Measurements from ENCODE around the gene PRKG1.

PRKG1 gene

GRCh38 chr10:51924359-51924758 is 850.1 kb downstream of the PRKG1 start:
- Histone ChIP-seq H3K27me3 (ENCODE audit: control insufficient read depth, insufficient read depth, low read length) (no peaks in the 10 kb centered on the region), H3K9ac (ENCODE audit: low read length) (no peak overlapping the region), H3K4me3 (ENCODE audit: low read length) (no peak overlapping the region), H3K4me1 (ENCODE audit: control insufficient read depth, insufficient read depth, low read length) (no peaks in the 10 kb centered on the region), H3K27ac (ENCODE audit: low read depth, low read length) (no peak overlapping the region), H3K36me3 (ENCODE audit: control insufficient read depth, insufficient read depth, low read length) (no peaks in the 10 kb centered on the region)

- no peak overlapping the region for H3K4me3 ChIP-seq (ENCODE audit: low read length)
- H3K27ac ChIP-seq (ENCODE audit: low read depth, low read length): no peak overlapping the region
- H3K36me3 ChIP-seq (ENCODE audit: control insufficient read depth, insufficient read depth, low read length): no peaks in the 10 kb centered on the region
- H3K4me1 ChIP-seq (ENCODE audit: control insufficient read depth, insufficient read depth, low read length): no peaks in the 10 kb centered on the region
- H3K9ac ChIP-seq (ENCODE audit: low read length): no peak overlapping the region
- H3K27me3 ChIP-seq (ENCODE audit: control insufficient read depth, insufficient read depth, low read length): no peaks in the 10 kb centered on the region
Observed at GRCh38 chr10:51926337-51926736, 852.0 kb downstream of the PRKG1 start.

- no peak overlapping the region for H3K4me3 ChIP-seq (ENCODE audit: low read length)
- H3K36me3 ChIP-seq (ENCODE audit: control insufficient read depth, insufficient read depth, low read length): no peaks in the 10 kb centered on the region
- no peak overlapping the region for H3K27ac ChIP-seq (ENCODE audit: low read depth, low read length)
- no peaks in the 10 kb centered on the region for H3K27me3 ChIP-seq (ENCODE audit: control insufficient read depth, insufficient read depth, low read length)
- H3K9ac ChIP-seq (ENCODE audit: low read length): no peak overlapping the region
- H3K4me1 ChIP-seq (ENCODE audit: control insufficient read depth, insufficient read depth, low read length): no peaks in the 10 kb centered on the region
Observed at GRCh38 chr10:51928162-51928561, 853.9 kb downstream of the PRKG1 start.

GRCh38 chr10:51932530-51932929 is 858.2 kb downstream of the PRKG1 start:
- H3K27me3 ChIP-seq (ENCODE audit: control insufficient read depth, insufficient read depth, low read length): no peaks in the 10 kb centered on the region
- no peaks in the 10 kb centered on the region for H3K4me1 ChIP-seq (ENCODE audit: control insufficient read depth, insufficient read depth, low read length)
- no peak overlapping the region for H3K27ac ChIP-seq (ENCODE audit: low read depth, low read length)
- no peaks in the 10 kb centered on the region for H3K36me3 ChIP-seq (ENCODE audit: control insufficient read depth, insufficient read depth, low read length)
- no peak overlapping the region for H3K4me3 ChIP-seq (ENCODE audit: low read length)
- H3K9ac ChIP-seq (ENCODE audit: low read length): no peak overlapping the region

GRCh38 chr10:51934373-51934772 is 860.1 kb downstream of the PRKG1 start:
- Histone ChIP-seq H3K4me3 (ENCODE audit: low read length) (no peak overlapping the region), H3K9ac (ENCODE audit: low read length) (no peak overlapping the region), H3K27ac (ENCODE audit: low read depth, low read length) (no peak overlapping the region), H3K36me3 (ENCODE audit: control insufficient read depth, insufficient read depth, low read length) (no peaks in the 10 kb centered on the region), H3K4me1 (ENCODE audit: control insufficient read depth, insufficient read depth, low read length) (no peaks in the 10 kb centered on the region), H3K27me3 (ENCODE audit: control insufficient read depth, insufficient read depth, low read length) (no peaks in the 10 kb centered on the region)

- Histone ChIP-seq H3K36me3 (ENCODE audit: control insufficient read depth, insufficient read depth, low read length) (no peaks in the 10 kb centered on the region), H3K4me1 (ENCODE audit: control insufficient read depth, insufficient read depth, low read length) (no peaks in the 10 kb centered on the region)
Observed at GRCh38 chr10:51935341-51935740, 861.1 kb downstream of the PRKG1 start.

GRCh38 chr10:51937308-51938140 is 863.2 kb downstream of the PRKG1 start:
- H3K36me3 ChIP-seq (ENCODE audit: control insufficient read depth, insufficient read depth, low read length): no peaks in the 10 kb centered on the region
- no peak overlapping the region for H3K4me3 ChIP-seq (ENCODE audit: low read length)
- no peaks in the 10 kb centered on the region for H3K27me3 ChIP-seq (ENCODE audit: control insufficient read depth, insufficient read depth, low read length)
- no peaks in the 10 kb centered on the region for H3K4me1 ChIP-seq (ENCODE audit: control insufficient read depth, insufficient read depth, low read length)
- H3K27ac ChIP-seq (ENCODE audit: low read depth, low read length): no peak overlapping the region
- H3K9ac ChIP-seq (ENCODE audit: low read length): no peak overlapping the region

More at GRCh38 chr10:51935341-51935740, 861.1 kb downstream of the PRKG1 start:
- H3K27ac ChIP-seq (ENCODE audit: low read depth, low read length): no peak overlapping the region
- H3K27me3 ChIP-seq (ENCODE audit: control insufficient read depth, insufficient read depth, low read length): no peaks in the 10 kb centered on the region
- no peak overlapping the region for H3K4me3 ChIP-seq (ENCODE audit: low read length)
- no peak overlapping the region for H3K9ac ChIP-seq (ENCODE audit: low read length)

GRCh38 chr10:51950371-51950995 is 876.2 kb downstream of the PRKG1 start:
- no peaks in the 10 kb centered on the region for H3K36me3 ChIP-seq (ENCODE audit: control insufficient read depth, insufficient read depth, low read length)
- no peaks in the 10 kb centered on the region for H3K27me3 ChIP-seq (ENCODE audit: control insufficient read depth, insufficient read depth, low read length)
- no peak overlapping the region for H3K27ac ChIP-seq (ENCODE audit: low read depth, low read length)
- H3K9ac ChIP-seq (ENCODE audit: low read length): no peak overlapping the region
- H3K4me3 ChIP-seq (ENCODE audit: low read length): no peak overlapping the region
- peaks cover 11% of the 10 kb centered on the region for H3K4me1 ChIP-seq (ENCODE audit: control insufficient read depth, insufficient read depth, low read length)

- no peaks in the 10 kb centered on the region for H3K36me3 ChIP-seq (ENCODE audit: control insufficient read depth, insufficient read depth, low read length)
- no peak overlapping the region for H3K27ac ChIP-seq (ENCODE audit: low read depth, low read length)
- H3K9ac ChIP-seq (ENCODE audit: low read length): no peak overlapping the region
Observed at GRCh38 chr10:51950996-51951555, 876.8 kb downstream of the PRKG1 start.

GRCh38 chr10:51951601-51952000 is 877.3 kb downstream of the PRKG1 start:
- H3K36me3 ChIP-seq (ENCODE audit: control insufficient read depth, insufficient read depth, low read length): no peaks in the 10 kb centered on the region
- no peak overlapping the region for H3K9ac ChIP-seq (ENCODE audit: low read length)
- H3K27ac ChIP-seq (ENCODE audit: low read depth, low read length): no peak overlapping the region
- no peaks in the 10 kb centered on the region for H3K27me3 ChIP-seq (ENCODE audit: control insufficient read depth, insufficient read depth, low read length)
- peaks cover 11% of the 10 kb centered on the region for H3K4me1 ChIP-seq (ENCODE audit: control insufficient read depth, insufficient read depth, low read length)
- H3K4me3 ChIP-seq (ENCODE audit: low read length): no peak overlapping the region

More at GRCh38 chr10:51950996-51951555, 876.8 kb downstream of the PRKG1 start:
- Histone ChIP-seq H3K4me1 (ENCODE audit: control insufficient read depth, insufficient read depth, low read length) (peaks cover 11% of the 10 kb centered on the region), H3K27me3 (ENCODE audit: control insufficient read depth, insufficient read depth, low read length) (no peaks in the 10 kb centered on the region), H3K4me3 (ENCODE audit: low read length) (no peak overlapping the region)

- Histone ChIP-seq H3K27ac (ENCODE audit: low read depth, low read length) (no peak overlapping the region), H3K4me3 (ENCODE audit: low read length) (no peak overlapping the region), H3K27me3 (ENCODE audit: control insufficient read depth, insufficient read depth, low read length) (no peaks in the 10 kb centered on the region), H3K9ac (ENCODE audit: low read length) (no peak overlapping the region), H3K36me3 (ENCODE audit: control insufficient read depth, insufficient read depth, low read length) (no peaks in the 10 kb centered on the region), H3K4me1 (ENCODE audit: control insufficient read depth, insufficient read depth, low read length) (peaks cover 11% of the 10 kb centered on the region)
Observed at GRCh38 chr10:51952056-51952455, 877.8 kb downstream of the PRKG1 start.

GRCh38 chr10:51955696-51956095 is 881.4 kb downstream of the PRKG1 start:
- Histone ChIP-seq H3K4me1 (ENCODE audit: control insufficient read depth, insufficient read depth, low read length) (peaks cover 12% of the 10 kb centered on the region), H3K36me3 (ENCODE audit: control insufficient read depth, insufficient read depth, low read length) (no peaks in the 10 kb centered on the region), H3K4me3 (ENCODE audit: low read length) (no peak overlapping the region), H3K27ac (ENCODE audit: low read depth, low read length) (no peak overlapping the region), H3K27me3 (ENCODE audit: control insufficient read depth, insufficient read depth, low read length) (no peaks in the 10 kb centered on the region), H3K9ac (ENCODE audit: low read length) (no peak overlapping the region)

Measured in rectal smooth muscle tissue (tissue), 1 donor.